HG02885 (cell line): ENCODE measurements around the gene ALCAM.

Source experiments
- ATAC-seq: cut with Tn5 transposase; IDR thresholded peaks from one replicate; pipeline ENCODE4 v1.9.1; 2021; ENCODE audit warnings: mild to moderate bottlenecking; ENCODE audit not compliant: unreplicated experiment, poor library complexity

The ALCAM gene

GRCh38 chr3:105423397-105423796, 56.7 kb downstream of the ALCAM start:
- ATAC-seq = no peak

- no peak for ATAC-seq
Observed at GRCh38 chr3:105424412-105425152, 57.9 kb downstream of the ALCAM start.

GRCh38 chr3:105425153-105425502, 58.4 kb downstream of the ALCAM start:
- no peak for ATAC-seq

GRCh38 chr3:105427332-105427731, 60.6 kb downstream of the ALCAM start:
- no peak for ATAC-seq

- no peak for ATAC-seq
Observed at GRCh38 chr3:105429034-105429762, 62.5 kb downstream of the ALCAM start.

GRCh38 chr3:105430455-105430854, 63.7 kb downstream of the ALCAM start:
- ATAC-seq = no peak

GRCh38 chr3:105431200-105431599, 64.5 kb downstream of the ALCAM start:
- no peak for ATAC-seq

- no peak for ATAC-seq
Observed at GRCh38 chr3:105435277-105435676, 68.6 kb downstream of the ALCAM start.

GRCh38 chr3:105436687-105437086, 70.0 kb downstream of the ALCAM start:
- no peak for ATAC-seq

GRCh38 chr3:105440113-105440512, 73.4 kb downstream of the ALCAM start:
- no peak for ATAC-seq

GRCh38 chr3:105444725-105445124, 78.0 kb downstream of the ALCAM start:
- no peak for ATAC-seq

GRCh38 chr3:105448338-105448982, 81.8 kb downstream of the ALCAM start:
- ATAC-seq = no peak

- ATAC-seq = no peak
Observed at GRCh38 chr3:105449414-105449813, 82.7 kb downstream of the ALCAM start.

GRCh38 chr3:105456017-105456416, 89.3 kb downstream of the ALCAM start:
- no peak for ATAC-seq

GRCh38 chr3:105458518-105459215, 92.0 kb downstream of the ALCAM start:
- ATAC-seq = no peak

GRCh38 chr3:105459566-105460290, 93.0 kb downstream of the ALCAM start:
- ATAC-seq = no peak

GRCh38 chr3:105463620-105464019, 96.9 kb downstream of the ALCAM start:
- no peak for ATAC-seq

GRCh38 chr3:105465251-105465853, 98.6 kb downstream of the ALCAM start:
- ATAC-seq = no peak

- ATAC-seq = no peak
Observed at GRCh38 chr3:105466072-105466471, 99.4 kb downstream of the ALCAM start.
